ENCODE measurements around the gene RIPPLY2.

The RIPPLY2 gene

GRCh38 chr6:83893024-83893423, 39.9 kb downstream of the RIPPLY2 start:
- in situ Hi-C loops (cut with MboI; ENCODE audit: low sequenced_read_pairs), result loop anchor here (25.0 kb wide), 1 partner anchor 319 kb away; no protein-coding TSS in a partner anchor

DNA sequence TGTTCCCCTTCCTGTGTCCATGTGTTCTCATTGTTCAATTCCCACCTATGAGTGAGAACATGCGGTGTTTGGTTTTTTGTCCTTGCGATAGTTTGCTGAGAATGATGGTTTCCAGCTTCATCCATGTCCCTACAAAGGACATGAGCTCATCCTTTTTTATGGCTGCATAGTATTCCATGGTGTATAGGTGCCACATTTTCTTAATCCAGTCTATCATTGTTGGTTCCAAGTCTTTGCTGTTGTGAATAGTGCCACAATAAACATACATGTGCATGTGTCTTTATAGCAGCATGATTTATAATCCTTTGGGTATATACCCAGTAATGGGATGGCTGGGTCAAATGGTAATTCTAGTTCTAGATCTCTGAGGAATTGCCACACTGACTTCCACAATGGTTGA, 43.9 kb downstream of the RIPPLY2 start:
- in situ Hi-C loops (cut with MboI; ENCODE audit: low sequenced_read_pairs), result loop anchor here (25.0 kb wide), 1 partner anchor 315 kb away; no protein-coding TSS in a partner anchor

DNA sequence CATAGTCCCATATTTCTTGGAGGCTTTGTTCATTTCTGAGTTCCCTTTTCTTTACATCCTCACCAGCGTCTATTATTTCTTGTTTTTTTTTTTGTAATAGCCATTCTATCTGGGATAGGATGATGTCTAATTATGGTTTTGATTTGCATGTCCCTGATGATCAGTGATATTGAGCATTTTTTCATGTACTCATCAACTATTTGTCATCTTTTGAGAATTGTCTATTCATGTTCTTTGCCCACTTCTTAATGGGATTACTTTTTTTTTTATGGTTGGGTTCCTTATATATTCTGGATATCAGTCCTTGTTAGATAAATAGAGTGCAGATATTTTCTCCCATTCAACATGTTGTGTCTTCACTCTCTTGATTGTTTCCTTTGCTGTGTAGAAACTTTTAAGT, 48.5 kb downstream of the RIPPLY2 start:
- in situ Hi-C loops (cut with MboI; ENCODE audit: low sequenced_read_pairs), result no loop called here

DNA sequence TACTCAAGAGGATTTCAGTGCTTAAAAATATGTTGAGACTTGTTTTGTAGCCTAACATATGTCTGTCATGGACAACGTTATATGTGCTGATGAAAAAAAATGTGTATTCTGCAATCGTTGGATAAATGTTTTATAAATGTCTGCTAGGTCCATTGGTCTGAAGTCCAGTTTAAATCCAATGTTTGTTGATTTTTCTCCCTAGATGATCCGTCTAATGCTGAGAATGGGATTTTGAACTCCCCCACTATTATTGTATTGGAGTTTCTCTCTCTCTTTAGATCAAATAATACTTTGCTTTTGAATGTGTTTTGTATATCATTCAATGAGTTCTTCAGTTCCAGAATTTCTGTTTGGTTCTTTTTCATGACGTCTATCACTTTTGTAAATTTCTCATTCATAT, 51.2 kb downstream of the RIPPLY2 start:
- in situ Hi-C loops (cut with MboI; ENCODE audit: low sequenced_read_pairs), result no loop called here

- in situ Hi-C loops (cut with MboI; ENCODE audit: low sequenced_read_pairs), result no loop called here
These were observed 52.5 kb downstream of the RIPPLY2 start for GRCh38 chr6:83905648-83906047.
